Liver (tissue), 9 donors: ENCODE data around the gene RNMT. TPM values are rescaled to one million over a fixed set of nuclear protein-coding genes. Genes with fewer than 3 reads are reported as not detected.

Experiments
- DNase-seq: peaks from one replicate; pipeline ENCODE4 v3.0.0-alpha.2; 2017; ENCODE audit warnings: low spot score
- H3K27ac ChIP-seq, 2 donors: one replicate each; pipeline ENCODE4 v1.7.0; 2013; ENCODE audit warnings: inconsistent platforms in 2 of 2, low read length in 2 of 2, control low read depth in 1 of 2, low read depth in 1 of 2, mild to moderate bottlenecking in 1 of 2
- H3K27me3 ChIP-seq, 4 donors: one replicate each; pipeline versions ENCODE4 v1.6.1 to v1.7.0; 2013; ENCODE audit warnings: low read length in 3 of 4, inconsistent platforms in 1 of 4, mild to moderate bottlenecking in 1 of 4, moderate library complexity in 1 of 4; ENCODE audit not compliant: control insufficient read depth in 4 of 4, insufficient read depth in 4 of 4
- H3K36me3 ChIP-seq, 4 donors: one replicate each; pipeline versions ENCODE4 v1.6.1 to v1.7.0; 2013; ENCODE audit warnings: low read length in 3 of 4, mild to moderate bottlenecking in 3 of 4, low read depth in 1 of 4, moderate library complexity in 1 of 4; ENCODE audit not compliant: control insufficient read depth in 4 of 4, insufficient read depth in 3 of 4
- H3K4me1 ChIP-seq, 4 donors: one replicate each; pipeline versions ENCODE4 v1.6.1 to v1.7.0; 2013; ENCODE audit warnings: low read length in 3 of 4, mild to moderate bottlenecking in 3 of 4, moderate library complexity in 1 of 4; ENCODE audit not compliant: control insufficient read depth in 4 of 4, insufficient read depth in 4 of 4
- H3K4me3 ChIP-seq, 3 donors: one replicate each; pipeline versions ENCODE4 v1.6.1 to v1.7.0; 2013; ENCODE audit warnings: low read length in 3 of 3, control low read depth in 1 of 3, low read depth in 1 of 3, mild to moderate bottlenecking in 1 of 3
- H3K9ac ChIP-seq, 2 donors: one replicate each; pipeline ENCODE4 v1.7.0; 2013; ENCODE audit warnings: low read length in 2 of 2, mild to moderate bottlenecking in 2 of 2, moderate library complexity in 2 of 2, control low read depth in 1 of 2, low read depth in 1 of 2
- H3K9me3 ChIP-seq, 4 donors: one replicate each; pipeline versions ENCODE4 v1.6.1 to v1.7.0; 2013; ENCODE audit warnings: low read length in 3 of 4; ENCODE audit not compliant: control insufficient read depth in 4 of 4
- ATF3 ChIP-seq: IDR thresholded peaks from 2 replicates; pipeline ENCODE4 v1.6.1; 2016; ENCODE audit warnings: antibody characterized with exemption
- CTCF ChIP-seq: fragments of 150-350 bp; IDR thresholded peaks from 2 replicates; pipeline ENCODE4 v1.5.1; 2017; ENCODE audit warnings: improper control_type of control experiment, low read depth, low read length; ENCODE audit not compliant: missing input control
- EGR1 ChIP-seq, 2 donors: IDR thresholded peaks; 2 replicates each; pipeline ENCODE4 v1.6.1; 2016 to 2018; ENCODE audit warnings: antibody characterized with exemption in 2 of 2, low read depth in 2 of 2
- FOXA1 ChIP-seq: IDR thresholded peaks from 2 replicates; pipeline ENCODE4 v1.6.1; 2016; ENCODE audit warnings: antibody characterized with exemption
- GABPA ChIP-seq, 2 donors: IDR thresholded peaks in 1 of 2; conservative IDR thresholded peaks in 1 of 2; 2 replicates each; pipeline ENCODE4 v1.6.1; 2016; ENCODE audit warnings: antibody characterized with exemption in 2 of 2, mild to moderate bottlenecking in 1 of 2, moderate library complexity in 1 of 2
- HNF4A ChIP-seq, 2 donors: conservative IDR thresholded peaks; 2 replicates each; pipeline ENCODE4 v1.6.1; 2016; ENCODE audit warnings: antibody characterized with exemption in 2 of 2, mild to moderate bottlenecking in 2 of 2
- HNF4G ChIP-seq: IDR thresholded peaks from 2 replicates; pipeline ENCODE4 v1.6.1; 2016; ENCODE audit warnings: antibody characterized with exemption
- MAX ChIP-seq: IDR thresholded peaks from 2 replicates; pipeline ENCODE4 v1.6.1; 2016; ENCODE audit warnings: antibody characterized with exemption
- NR2F2 ChIP-seq: IDR thresholded peaks from 2 replicates; pipeline ENCODE4 v1.6.1; 2016; ENCODE audit warnings: antibody characterized with exemption
- SP1 ChIP-seq: IDR thresholded peaks from 2 replicates; pipeline ENCODE4 v1.6.1; 2018; ENCODE audit warnings: antibody characterized with exemption, mild to moderate bottlenecking
- TAF1 ChIP-seq: conservative IDR thresholded peaks from 2 replicates; pipeline ENCODE4 v1.6.1; 2016; ENCODE audit warnings: antibody characterized with exemption, mild to moderate bottlenecking
- YY1 ChIP-seq: IDR thresholded peaks from 2 replicates; pipeline ENCODE4 v1.6.1; 2016; ENCODE audit warnings: antibody characterized with exemption, mild to moderate bottlenecking
- ZBTB33 ChIP-seq: IDR thresholded peaks from 2 replicates; pipeline ENCODE4 v1.6.1; 2016; ENCODE audit warnings: antibody characterized with exemption
- WGBS: extraction: QIAGEN DNeasy Blood & Tissue Kit; methylation state at CpG from one replicate; pipeline ENCODE4 v1.1.7; 2013; 5-methylcytosine and 5-hydroxymethylcytosine counted together
- polyA plus RNA-seq, 2 donors: library from polyadenylated mRNA; stranded (reverse) in 1 of 2; unstranded in 1 of 2; fragments of 200-250 nt in 1 of 2; fragments of >200 nt in 1 of 2; fragmentation: Nextera tagmentation in 1 of 2; extraction: Ambion mirVana in 1 of 2; gene quantifications; one replicate each; pipeline versions ENCODE4 v1.2.1 to v1.2.3, GENCODE V29; 2013 to 2015
- total RNA-seq, 2 donors: library from RNA; depleted of rRNA; stranded (reverse); fragments of >200 nt; gene quantifications; one replicate each; pipeline ENCODE4 v1.2.3, GENCODE V29; 2014
- donor health status: healthy.
- donor health status: healthy.
- donor health status: healthy.
- donor health status: healthy.
- donor health status: healthy.

RNMT gene
- total and polyA plus RNA-seq, 4 donors, result 4.9 to 23.1 (median 11.3) TPM

GRCh38 chr18:13710414-13710831, 16.1 kb upstream of the RNMT start:
- Histone ChIP-seq H3K27ac (no peak overlapping the region), H3K36me3 (no peaks in the 10 kb centered on the region), H3K4me3 (no peak overlapping the region), H3K4me1 (peaks cover 0 to 18% (median 11%) of the 10 kb centered on the region in 4 donors), H3K27me3 (no peaks in the 10 kb centered on the region), H3K9me3 (no peaks in the 10 kb centered on the region), H3K9ac (no peak overlapping the region)
- 95% methylated on average over 6 of the region's 6 CpGs for WGBS
- DNase-seq, result no peak
- TF ChIP-seq NR2F2 (no peak), ZBTB33 (no peak)

GRCh38 chr18:13712400-13713131, 13.9 kb upstream of the RNMT start:
- Histone ChIP-seq H3K27me3 (no peaks in the 10 kb centered on the region), H3K4me1 (peaks cover 0 to 24% (median 11%) of the 10 kb centered on the region in 4 donors), H3K4me3 (no peak overlapping the region), H3K27ac (no peak overlapping the region), H3K36me3 (no peaks in the 10 kb centered on the region), H3K9ac (no peak overlapping the region), H3K9me3 (no peaks in the 10 kb centered on the region)
- DNase-seq, result no peak
- WGBS, result 57% methylated on average over 8 of the region's 8 CpGs
- no peak for TF ChIP-seq MAX
- TF ChIP-seq HNF4A (conservative IDR thresholded peaks at IDR 0.05), result peak; percentile 30 to 35

GRCh38 chr18:13713455-13714055, 12.9 kb upstream of the RNMT start:
- Histone ChIP-seq H3K27ac (no peak overlapping the region), H3K4me1 (peaks cover 0 to 24% (median 12%) of the 10 kb centered on the region in 4 donors), H3K27me3 (no peaks in the 10 kb centered on the region), H3K9ac (no peak overlapping the region), H3K9me3 (no peaks in the 10 kb centered on the region), H3K4me3 (no peak overlapping the region), H3K36me3 (no peaks in the 10 kb centered on the region)
- 60% methylated on average over 8 of the region's 8 CpGs for WGBS
- no peak for DNase-seq
- TF ChIP-seq MAX, result no peak
- TF ChIP-seq FOXA1, result no peak
- TF ChIP-seq GABPA (IDR thresholded peaks at IDR 0.05 in 1 of 2, conservative IDR thresholded peaks at IDR 0.05 in 1 of 2), result no peak
- TF ChIP-seq HNF4G, result no peak
- TF ChIP-seq ATF3, result no peak

GRCh38 chr18:13715330-13715729, 11.1 kb upstream of the RNMT start:
- Histone ChIP-seq H3K27me3 (no peaks in the 10 kb centered on the region), H3K9ac (no peak overlapping the region), H3K36me3 (no peaks in the 10 kb centered on the region), H3K4me3 (no peak overlapping the region), H3K4me1 (peaks cover 0 to 24% (median 12%) of the 10 kb centered on the region in 4 donors), H3K9me3 (no peaks in the 10 kb centered on the region), H3K27ac (no peak overlapping the region)
- DNase-seq, result no peak
- WGBS, result 96% methylated on average over 2 of the region's 2 CpGs
- no peak for TF ChIP-seq ATF3
- TF ChIP-seq NR2F2, result no peak
- TF ChIP-seq ZBTB33, result no peak
- TF ChIP-seq TAF1, result no peak
- TF ChIP-seq HNF4A (conservative IDR thresholded peaks at IDR 0.05), result no peak
- no peak for TF ChIP-seq GABPA (IDR thresholded peaks at IDR 0.05 in 1 of 2, conservative IDR thresholded peaks at IDR 0.05 in 1 of 2)
- TF ChIP-seq EGR1 (IDR thresholded peaks at IDR 0.05; ENCODE audit: low read depth in 2 of 2), result no peak
- TF ChIP-seq YY1, result no peak
- no peak for TF ChIP-seq MAX
- no peak for TF ChIP-seq CTCF
- no peak for TF ChIP-seq SP1
